Rectal smooth muscle tissue (tissue), 1 donor: ENCODE data around the gene THRB.

Source experiments
- H3K27ac ChIP-seq: one replicate; pipeline ENCODE4 v1.7.0; 2013; ENCODE audit warnings: low read depth, low read length, inconsistent platforms
- H3K27me3 ChIP-seq: one replicate; pipeline ENCODE4 v1.7.0; 2013; ENCODE audit warnings: low read length; ENCODE audit not compliant: control insufficient read depth, insufficient read depth
- H3K36me3 ChIP-seq: one replicate; pipeline ENCODE4 v1.7.0; 2013; ENCODE audit warnings: low read length; ENCODE audit not compliant: control insufficient read depth, insufficient read depth
- H3K4me1 ChIP-seq: one replicate; pipeline ENCODE4 v1.7.0; 2013; ENCODE audit warnings: low read length; ENCODE audit not compliant: control insufficient read depth, insufficient read depth
- H3K4me3 ChIP-seq: one replicate; pipeline ENCODE4 v1.7.0; 2013; ENCODE audit warnings: low read length
- H3K9ac ChIP-seq: one replicate; pipeline ENCODE4 v1.7.0; 2013; ENCODE audit warnings: low read length

The THRB gene

GRCh38 chr3:24190256-24190655 is 304.4 kb downstream of the THRB start:
- H3K27ac ChIP-seq = no peak overlapping the region
- H3K4me1 ChIP-seq = peaks cover 3% of the 10 kb centered on the region
- no peaks in the 10 kb centered on the region for H3K36me3 ChIP-seq
- no peak overlapping the region for H3K9ac ChIP-seq
- no peak overlapping the region for H3K4me3 ChIP-seq
- no peaks in the 10 kb centered on the region for H3K27me3 ChIP-seq

- Histone ChIP-seq H3K36me3 (no peaks in the 10 kb centered on the region), H3K27ac (no peak overlapping the region), H3K4me1 (no peaks in the 10 kb centered on the region), H3K4me3 (no peak overlapping the region), H3K9ac (no peak overlapping the region), H3K27me3 (no peaks in the 10 kb centered on the region)
Observed at GRCh38 chr3:24185738-24186384, 308.8 kb downstream of the THRB start.

GRCh38 chr3:24184528-24185176 is 310.0 kb downstream of the THRB start:
- Histone ChIP-seq H3K27ac (no peak overlapping the region), H3K4me3 (no peak overlapping the region), H3K9ac (no peak overlapping the region), H3K36me3 (no peaks in the 10 kb centered on the region), H3K4me1 (no peaks in the 10 kb centered on the region), H3K27me3 (no peaks in the 10 kb centered on the region)

GRCh38 chr3:24182756-24183155 is 311.9 kb downstream of the THRB start:
- H3K4me3 ChIP-seq = no peak overlapping the region
- H3K9ac ChIP-seq = no peak overlapping the region
- no peaks in the 10 kb centered on the region for H3K4me1 ChIP-seq
- H3K36me3 ChIP-seq = no peaks in the 10 kb centered on the region
- H3K27ac ChIP-seq = no peak overlapping the region
- no peaks in the 10 kb centered on the region for H3K27me3 ChIP-seq

- no peaks in the 10 kb centered on the region for H3K27me3 ChIP-seq
- H3K4me1 ChIP-seq = peaks cover 2% of the 10 kb centered on the region
- no peak overlapping the region for H3K27ac ChIP-seq
- H3K4me3 ChIP-seq = no peak overlapping the region
- no peak overlapping the region for H3K9ac ChIP-seq
- no peaks in the 10 kb centered on the region for H3K36me3 ChIP-seq
Observed at GRCh38 chr3:24181256-24181655, 313.4 kb downstream of the THRB start.

GRCh38 chr3:24180616-24181015 is 314.0 kb downstream of the THRB start:
- Histone ChIP-seq H3K36me3 (no peaks in the 10 kb centered on the region), H3K4me3 (no peak overlapping the region), H3K4me1 (peaks cover 3% of the 10 kb centered on the region), H3K27me3 (no peaks in the 10 kb centered on the region), H3K9ac (no peak overlapping the region), H3K27ac (no peak overlapping the region)

- Histone ChIP-seq H3K27ac (no peak overlapping the region), H3K4me1 (peaks cover 3% of the 10 kb centered on the region), H3K36me3 (no peaks in the 10 kb centered on the region), H3K27me3 (no peaks in the 10 kb centered on the region), H3K4me3 (no peak overlapping the region), H3K9ac (no peak overlapping the region)
Observed at GRCh38 chr3:24177201-24177600, 317.4 kb downstream of the THRB start.

GRCh38 chr3:24174614-24175013 is 320.0 kb downstream of the THRB start:
- Histone ChIP-seq H3K4me1 (peaks cover 3% of the 10 kb centered on the region), H3K27ac (no peak overlapping the region), H3K36me3 (no peaks in the 10 kb centered on the region), H3K9ac (no peak overlapping the region), H3K27me3 (no peaks in the 10 kb centered on the region), H3K4me3 (no peak overlapping the region)

GRCh38 chr3:24168977-24169376 is 325.7 kb downstream of the THRB start:
- no peak overlapping the region for H3K9ac ChIP-seq
- H3K4me1 ChIP-seq = no peaks in the 10 kb centered on the region
- no peaks in the 10 kb centered on the region for H3K36me3 ChIP-seq
- H3K27ac ChIP-seq = no peak overlapping the region
- no peak overlapping the region for H3K4me3 ChIP-seq
- H3K27me3 ChIP-seq = no peaks in the 10 kb centered on the region

- no peaks in the 10 kb centered on the region for H3K36me3 ChIP-seq
- no peaks in the 10 kb centered on the region for H3K4me1 ChIP-seq
- no peak overlapping the region for H3K27ac ChIP-seq
- H3K9ac ChIP-seq = no peak overlapping the region
- no peak overlapping the region for H3K4me3 ChIP-seq
- H3K27me3 ChIP-seq = no peaks in the 10 kb centered on the region
Observed at GRCh38 chr3:24167429-24167828, 327.2 kb downstream of the THRB start.

- H3K4me1 ChIP-seq = no peaks in the 10 kb centered on the region
- no peak overlapping the region for H3K27ac ChIP-seq
- H3K9ac ChIP-seq = no peak overlapping the region
- H3K27me3 ChIP-seq = no peaks in the 10 kb centered on the region
- H3K36me3 ChIP-seq = no peaks in the 10 kb centered on the region
- H3K4me3 ChIP-seq = no peak overlapping the region
Observed at GRCh38 chr3:24166515-24166914, 328.1 kb downstream of the THRB start.

GRCh38 chr3:24165603-24165982 is 329.1 kb downstream of the THRB start:
- Histone ChIP-seq H3K27ac (no peak overlapping the region), H3K4me3 (no peak overlapping the region), H3K36me3 (no peaks in the 10 kb centered on the region), H3K9ac (no peak overlapping the region), H3K27me3 (no peaks in the 10 kb centered on the region), H3K4me1 (no peaks in the 10 kb centered on the region)

GRCh38 chr3:24164967-24165602 is 329.6 kb downstream of the THRB start:
- Histone ChIP-seq H3K4me1 (no peaks in the 10 kb centered on the region), H3K9ac (no peak overlapping the region), H3K36me3 (no peaks in the 10 kb centered on the region), H3K27me3 (no peaks in the 10 kb centered on the region), H3K4me3 (no peak overlapping the region), H3K27ac (no peak overlapping the region)
